Fibroblast of the aortic adventitia (primary cell): Measurements from ENCODE around the gene GJA3. TPM values are rescaled to one million over a fixed set of nuclear protein-coding genes. Genes with fewer than 3 reads are reported as not detected.

Experiments used
- DNase-seq: peaks from one replicate; pipeline ENCODE4 v3.0.0-alpha.2; 2010; ENCODE audit warnings: low read depth
- H3K4me3 ChIP-seq: 2 replicates; pipeline ENCODE4 v1.5.1; 2011; ENCODE audit warnings: low read depth, mild to moderate bottlenecking, control low read depth, low read length, moderate library complexity
- total RNA-seq: library from RNA; depleted of rRNA; stranded (reverse); fragments of >200 nt; gene quantifications from 2 replicates; pipeline ENCODE4 v1.2.3, GENCODE V29; 2012; ENCODE audit warnings: low replicate concordance
- TF ChIP-seq, protein P1 (sequence below): IDR thresholded peaks from 2 replicates; pipeline ENCODE4 v1.5.1; 2011; ENCODE audit warnings: mild to moderate bottlenecking, low read length, control low read depth, inconsistent platforms; ENCODE audit not compliant: insufficient read depth

Gene GJA3
- total RNA-seq, 1 donor, result 0.90 TPM

DNA sequence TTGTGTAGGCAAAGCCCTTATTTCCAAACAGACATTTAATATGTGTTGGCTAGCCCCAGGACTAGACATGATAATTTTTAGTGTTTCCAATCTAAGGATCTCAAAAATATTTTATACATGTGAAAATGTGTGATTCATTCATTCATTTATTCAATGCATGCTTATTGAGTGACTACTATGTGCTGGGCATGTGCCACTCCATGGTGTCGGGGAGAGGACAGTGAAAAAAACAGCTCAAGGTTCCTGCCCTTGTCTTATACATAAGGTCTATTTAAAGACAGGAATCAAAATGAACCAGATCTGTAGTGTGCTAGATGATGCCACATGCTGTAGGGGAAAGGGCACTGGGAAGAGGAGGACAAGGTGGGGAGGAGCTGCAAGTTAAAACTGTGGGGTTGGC lies 36.5 kb downstream of the GJA3 start:
- DNase-seq, result no peak
- no peak overlapping the region for H3K4me3 ChIP-seq
- TF ChIP-seq, protein P1, sequence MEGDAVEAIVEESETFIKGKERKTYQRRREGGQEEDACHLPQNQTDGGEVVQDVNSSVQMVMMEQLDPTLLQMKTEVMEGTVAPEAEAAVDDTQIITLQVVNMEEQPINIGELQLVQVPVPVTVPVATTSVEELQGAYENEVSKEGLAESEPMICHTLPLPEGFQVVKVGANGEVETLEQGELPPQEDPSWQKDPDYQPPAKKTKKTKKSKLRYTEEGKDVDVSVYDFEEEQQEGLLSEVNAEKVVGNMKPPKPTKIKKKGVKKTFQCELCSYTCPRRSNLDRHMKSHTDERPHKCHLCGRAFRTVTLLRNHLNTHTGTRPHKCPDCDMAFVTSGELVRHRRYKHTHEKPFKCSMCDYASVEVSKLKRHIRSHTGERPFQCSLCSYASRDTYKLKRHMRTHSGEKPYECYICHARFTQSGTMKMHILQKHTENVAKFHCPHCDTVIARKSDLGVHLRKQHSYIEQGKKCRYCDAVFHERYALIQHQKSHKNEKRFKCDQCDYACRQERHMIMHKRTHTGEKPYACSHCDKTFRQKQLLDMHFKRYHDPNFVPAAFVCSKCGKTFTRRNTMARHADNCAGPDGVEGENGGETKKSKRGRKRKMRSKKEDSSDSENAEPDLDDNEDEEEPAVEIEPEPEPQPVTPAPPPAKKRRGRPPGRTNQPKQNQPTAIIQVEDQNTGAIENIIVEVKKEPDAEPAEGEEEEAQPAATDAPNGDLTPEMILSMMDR, result no peak

DNA sequence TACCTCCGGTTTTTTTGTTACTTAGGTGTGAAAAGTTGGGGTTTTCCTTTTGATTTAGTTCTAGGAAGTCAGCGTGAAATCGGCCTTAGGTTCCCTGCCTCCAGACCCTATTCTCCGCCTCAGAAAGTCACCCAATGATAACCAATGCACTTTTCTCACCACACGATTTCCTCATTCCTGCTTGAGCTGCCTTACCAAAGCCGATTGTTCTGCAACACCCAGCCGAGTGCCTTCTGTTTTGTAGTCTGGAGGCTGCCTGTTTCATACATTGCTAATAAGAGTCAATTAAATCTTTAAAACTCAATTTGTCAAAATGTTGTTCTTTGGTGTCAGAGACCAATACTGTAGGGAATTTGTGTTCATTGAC lies 39.7 kb downstream of the GJA3 start:
- H3K4me3 ChIP-seq, result peak overlapping the region; percentile 48
- TF ChIP-seq, protein P1, result no peak
- peak; percentile 41 for DNase-seq

DNA sequence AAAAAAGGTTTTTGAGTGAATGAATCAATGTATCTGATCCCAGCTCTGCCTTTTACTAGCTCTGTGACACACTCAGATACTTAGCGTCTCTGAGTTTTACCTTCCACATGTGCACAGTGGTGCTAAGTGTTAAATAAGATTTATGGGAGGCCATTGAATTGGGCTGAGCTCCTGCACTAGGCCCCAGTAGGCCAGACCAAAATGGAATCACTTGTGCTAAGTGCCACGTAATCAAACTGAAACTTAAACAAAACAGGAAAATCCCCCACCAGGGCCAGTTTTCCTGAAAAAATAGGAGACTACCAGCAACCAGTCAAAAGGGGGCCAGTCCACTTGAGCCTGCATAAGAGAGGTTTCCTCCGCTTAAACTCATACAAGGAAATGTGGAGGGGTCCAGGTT lies 40.9 kb downstream of the GJA3 start:
- no peak for DNase-seq
- TF ChIP-seq, protein P1, result no peak
- peak overlapping the region; percentile 48 for H3K4me3 ChIP-seq

DNA sequence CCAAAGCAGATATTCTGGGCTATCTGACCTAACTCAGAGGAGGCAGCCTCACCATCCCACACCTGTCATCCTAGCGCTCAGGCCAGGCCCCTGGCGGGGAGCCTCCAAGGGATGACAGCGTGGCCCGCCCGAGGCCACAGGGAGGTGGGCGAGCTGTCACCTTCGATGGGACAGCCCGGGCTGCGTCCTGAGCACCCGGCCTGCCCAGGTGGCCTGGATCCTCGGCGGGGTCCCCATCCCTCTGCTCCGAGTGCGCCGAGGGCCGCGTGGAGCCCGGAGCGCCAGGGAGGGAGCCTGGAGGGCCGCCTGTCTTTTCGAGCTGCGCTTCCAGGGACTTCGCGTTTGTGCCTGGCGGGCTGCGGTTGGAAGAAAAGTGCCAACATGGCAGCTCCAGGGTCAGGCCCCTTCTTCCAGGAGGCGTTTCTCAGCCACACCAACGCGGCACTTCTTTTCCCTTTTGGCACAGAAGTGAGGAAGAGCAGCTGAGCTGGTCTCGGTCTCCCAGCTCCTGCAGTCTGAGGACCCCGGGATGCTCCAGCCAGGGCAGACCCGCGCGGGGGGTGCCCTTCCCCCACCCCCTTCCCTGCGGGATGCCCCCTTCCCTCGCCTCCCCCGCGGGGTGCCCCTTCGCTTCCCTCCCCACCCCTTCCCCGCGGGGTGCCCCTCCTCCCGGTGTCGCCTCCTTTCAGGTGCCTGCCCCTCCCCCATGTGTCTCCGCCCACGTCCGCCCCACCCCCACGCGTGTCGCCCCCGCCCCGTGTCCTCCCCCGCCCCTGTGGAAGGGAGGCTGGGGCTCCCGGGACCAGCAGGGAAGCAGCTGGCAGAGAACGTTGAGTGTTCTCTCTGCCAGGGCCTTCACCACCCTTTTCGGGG lies 42.3 kb downstream of the GJA3 start:
- peak overlapping the region; percentile 56 for H3K4me3 ChIP-seq
- peak; percentile 39 for DNase-seq

DNA sequence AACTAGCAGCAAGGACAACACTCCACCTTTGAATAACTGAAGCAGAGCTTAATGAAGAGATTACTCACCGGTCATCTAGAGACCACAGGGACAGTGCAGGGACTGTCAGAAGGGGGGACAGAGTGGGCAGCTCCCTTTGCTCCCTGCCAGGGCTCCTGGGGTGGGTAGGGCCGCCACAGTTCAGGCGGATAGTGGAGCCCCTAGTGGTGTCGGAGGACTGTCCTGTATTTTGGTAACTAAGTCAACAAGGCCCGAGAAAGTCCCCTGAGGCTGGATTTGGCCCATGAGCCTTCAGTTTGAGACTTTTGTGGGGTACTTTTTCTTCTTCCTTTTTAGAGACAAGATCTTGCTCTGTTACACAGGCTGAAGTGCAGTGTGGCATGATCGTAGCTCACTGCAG lies 44.6 kb downstream of the GJA3 start:
- no peak overlapping the region for H3K4me3 ChIP-seq
- TF ChIP-seq, protein P1, result no peak

More for the DNA sequence above, 42.3 kb downstream of the GJA3 start:
- TF ChIP-seq, protein P1, result no peak

DNA sequence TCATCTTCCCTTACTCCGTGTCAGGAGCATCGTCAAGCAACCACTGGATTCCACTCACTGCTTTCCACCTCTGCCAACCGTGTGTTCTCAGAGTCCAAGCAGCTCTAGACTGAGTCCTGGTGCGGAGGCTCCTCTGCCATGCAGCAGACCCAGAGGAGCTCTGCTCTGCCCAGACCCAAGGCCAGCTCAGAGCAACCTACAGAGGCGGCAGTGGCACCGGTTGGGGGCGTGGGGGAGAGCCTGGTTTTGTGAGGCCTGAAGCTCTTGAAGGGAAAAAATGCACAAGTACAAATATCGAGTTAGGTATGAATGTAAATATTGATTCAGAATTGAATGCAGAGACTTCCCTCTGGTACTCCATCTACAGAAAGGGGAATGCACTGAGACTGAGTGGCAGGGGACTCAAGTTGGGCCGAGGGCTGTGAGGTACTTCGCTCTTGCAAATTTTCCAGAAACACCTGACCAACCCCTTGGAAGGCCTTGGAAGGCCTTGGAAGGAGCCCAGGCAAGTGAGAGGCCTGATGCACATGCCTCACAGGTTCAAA lies 46.7 kb downstream of the GJA3 start:
- no peak for DNase-seq
- TF ChIP-seq, protein P1, result no peak
- no peak overlapping the region for H3K4me3 ChIP-seq

More for the DNA sequence above, 44.6 kb downstream of the GJA3 start:
- DNase-seq, result no peak
